Type B pancreatic cell (in vitro differentiated cells): ENCODE measurements around the gene RNU5D-1. TPM values are rescaled to one million over a fixed set of nuclear protein-coding genes. Genes with fewer than 3 reads are reported as not detected.

Source experiments
- DNase-seq: peaks from one replicate; pipeline ENCODE4 v3.0.0; 2021; ENCODE audit warnings: mixed read lengths; ENCODE audit not compliant: unreplicated experiment; ENCODE audit errors: extremely low spot score
- H3K27ac Mint-ChIP-seq: 2 replicates; pipeline ENCODE4 v1.8.0; 2021; ENCODE audit warnings: mild to moderate bottlenecking, mixed read lengths
- H3K27me3 Mint-ChIP-seq: 2 replicates; pipeline ENCODE4 v1.8.0; 2021; ENCODE audit warnings: mixed read lengths
- H3K36me3 Mint-ChIP-seq: 2 replicates; pipeline ENCODE4 v1.8.0; 2021; ENCODE audit warnings: mixed read lengths
- H3K4me1 Mint-ChIP-seq: one replicate; pipeline ENCODE4 v1.8.0; 2021; ENCODE audit warnings: mixed read lengths; ENCODE audit not compliant: unreplicated experiment
- H3K4me3 Mint-ChIP-seq: 2 replicates; pipeline ENCODE4 v1.8.0; 2021; ENCODE audit warnings: mild to moderate bottlenecking, mixed read lengths
- H3K9me3 Mint-ChIP-seq: 2 replicates; pipeline ENCODE4 v1.8.0; 2021; ENCODE audit warnings: mixed read lengths
- CTCF ChIP-seq: fragments of 200-600 bp; sonication (generic); conservative IDR thresholded peaks from 2 replicates; pipeline ENCODE4 v1.5.0; 2021; ENCODE audit warnings: antibody characterized with exemption, mild to moderate bottlenecking
- total RNA-seq: library from RNA; stranded (reverse); gene quantifications from 2 replicates; pipeline ENCODE4 v1.2.1, GENCODE V29; 2021; ENCODE audit warnings: low replicate concordance

The RNU5D-1 gene
- total RNA-seq, 1 donor from 2014 or later: not detected

- Mint-ChIP-seq H3K36me3 (peaks cover 17% of the 10 kb centered on the region), H3K4me3 (no peak overlapping the region), H3K4me1 (no peaks in the 10 kb centered on the region), H3K9me3 (no peaks in the 10 kb centered on the region), H3K27me3 (no peaks in the 10 kb centered on the region), H3K27ac (no peak overlapping the region)
- no peak for TF ChIP-seq CTCF
- no peak for DNase-seq
These were observed 28.1 kb upstream of the RNU5D-1 start for GRCh38 chr1:44759077-44759476.

- Mint-ChIP-seq H3K4me3 (no peak overlapping the region), H3K4me1 (no peaks in the 10 kb centered on the region), H3K36me3 (peaks cover 5% of the 10 kb centered on the region), H3K9me3 (no peaks in the 10 kb centered on the region), H3K27me3 (no peaks in the 10 kb centered on the region), H3K27ac (no peak overlapping the region)
- no peak for DNase-seq
- no peak for TF ChIP-seq CTCF
These were observed 26.4 kb upstream of the RNU5D-1 start for GRCh38 chr1:44757420-44757819.

GRCh38 chr1:44747878-44748277 is 16.9 kb upstream of the RNU5D-1 start:
- Mint-ChIP-seq H3K9me3 (no peaks in the 10 kb centered on the region), H3K4me3 (no peak overlapping the region), H3K4me1 (peaks cover 4% of the 10 kb centered on the region), H3K27me3 (no peaks in the 10 kb centered on the region), H3K36me3 (peaks cover 8% of the 10 kb centered on the region), H3K27ac (no peak overlapping the region)
- DNase-seq: no peak
- no peak for TF ChIP-seq CTCF

- Mint-ChIP-seq H3K4me1 (peaks cover 16% of the 10 kb centered on the region), H3K27ac (no peak overlapping the region), H3K27me3 (no peaks in the 10 kb centered on the region), H3K9me3 (no peaks in the 10 kb centered on the region), H3K4me3 (peak overlapping the region; percentile 44), H3K36me3 (peaks cover 10% of the 10 kb centered on the region)
- TF ChIP-seq CTCF: no peak
- no peak for DNase-seq
These were observed 12.2 kb upstream of the RNU5D-1 start for GRCh38 chr1:44743211-44743610.

GRCh38 chr1:44740179-44740617 is 9.2 kb upstream of the RNU5D-1 start:
- peak overlapping the region; percentile 89 for H3K27ac Mint-ChIP-seq
- H3K27me3 Mint-ChIP-seq: no peaks in the 10 kb centered on the region
- no peaks in the 10 kb centered on the region for H3K9me3 Mint-ChIP-seq
- no peak for TF ChIP-seq CTCF
- peak overlapping the region; percentile 92 for H3K4me3 Mint-ChIP-seq
- peaks cover 10% of the 10 kb centered on the region for H3K36me3 Mint-ChIP-seq
- no peak for DNase-seq
- H3K4me1 Mint-ChIP-seq: peaks cover 16% of the 10 kb centered on the region
